Peyer's patch (tissue), 4 donors: ENCODE measurements around the gene CACNA2D2.

ENCODE experiments used
- POLR2A ChIP-seq, 2 donors: fragments of 450-650 bp; IDR thresholded peaks; one replicate each; pipeline ENCODE4 v1.5.1; 2017; ENCODE audit warnings: antibody characterized with exemption in 2 of 2, mild to moderate bottlenecking in 2 of 2, moderate library complexity in 2 of 2
- TF ChIP-seq, protein P1 (sequence below), 6 experiments: fragments of 450-650 bp in 4 of 6; fragments of 200-600 bp in 2 of 6; sonication (generic) in 1 of 6; IDR thresholded peaks; one replicate each; pipeline ENCODE4 v1.5.1; 2017 to 2019; ENCODE audit warnings: antibody characterized with exemption in 6 of 6, mild to moderate bottlenecking in 3 of 6, moderate library complexity in 1 of 6

DNA sequence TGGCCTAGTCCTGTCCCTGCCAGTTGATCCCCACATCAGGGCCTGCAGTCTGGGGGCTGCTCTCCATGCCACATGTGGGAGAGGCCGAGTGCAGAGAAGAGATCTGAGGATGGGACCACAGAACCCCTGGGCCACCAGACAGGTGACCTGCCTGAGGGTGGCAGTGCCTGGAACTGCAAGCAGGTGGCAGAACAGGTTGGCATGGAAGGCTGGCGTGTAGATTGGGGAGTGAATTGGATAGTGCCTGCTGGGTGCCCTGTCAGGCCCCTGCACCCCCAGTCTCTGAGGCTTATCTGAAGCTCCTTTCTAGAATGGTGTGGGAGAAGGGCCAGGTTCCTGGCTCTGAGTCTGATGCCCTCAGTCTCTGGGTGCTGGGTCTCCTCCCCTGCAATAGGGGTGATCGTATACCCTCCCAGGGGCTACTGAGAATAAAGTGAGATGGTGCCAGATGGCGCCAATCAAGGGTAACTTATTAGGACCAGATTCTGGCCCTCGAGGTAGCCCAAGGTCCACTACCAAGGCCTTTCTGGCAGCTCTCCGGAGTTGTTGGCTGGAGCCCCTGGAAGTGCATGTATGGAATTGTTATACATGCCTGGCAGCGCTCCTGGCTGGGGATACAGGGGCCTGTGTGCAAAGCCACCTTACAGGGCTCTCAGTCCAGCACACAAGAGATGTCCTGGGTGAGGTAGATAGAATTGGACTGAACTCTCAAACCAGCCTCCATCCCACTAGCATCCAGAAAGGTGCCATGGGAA is 48.4 kb upstream of the CACNA2D2 start:
- TF ChIP-seq, protein P1, sequence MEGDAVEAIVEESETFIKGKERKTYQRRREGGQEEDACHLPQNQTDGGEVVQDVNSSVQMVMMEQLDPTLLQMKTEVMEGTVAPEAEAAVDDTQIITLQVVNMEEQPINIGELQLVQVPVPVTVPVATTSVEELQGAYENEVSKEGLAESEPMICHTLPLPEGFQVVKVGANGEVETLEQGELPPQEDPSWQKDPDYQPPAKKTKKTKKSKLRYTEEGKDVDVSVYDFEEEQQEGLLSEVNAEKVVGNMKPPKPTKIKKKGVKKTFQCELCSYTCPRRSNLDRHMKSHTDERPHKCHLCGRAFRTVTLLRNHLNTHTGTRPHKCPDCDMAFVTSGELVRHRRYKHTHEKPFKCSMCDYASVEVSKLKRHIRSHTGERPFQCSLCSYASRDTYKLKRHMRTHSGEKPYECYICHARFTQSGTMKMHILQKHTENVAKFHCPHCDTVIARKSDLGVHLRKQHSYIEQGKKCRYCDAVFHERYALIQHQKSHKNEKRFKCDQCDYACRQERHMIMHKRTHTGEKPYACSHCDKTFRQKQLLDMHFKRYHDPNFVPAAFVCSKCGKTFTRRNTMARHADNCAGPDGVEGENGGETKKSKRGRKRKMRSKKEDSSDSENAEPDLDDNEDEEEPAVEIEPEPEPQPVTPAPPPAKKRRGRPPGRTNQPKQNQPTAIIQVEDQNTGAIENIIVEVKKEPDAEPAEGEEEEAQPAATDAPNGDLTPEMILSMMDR (IDR thresholded peaks at IDR 0.05): no peak
- no peak for TF ChIP-seq POLR2A (IDR thresholded peaks at IDR 0.05)
